Activated CD4-positive, alpha-beta T cell treated with anti-CD3 and anti-CD28 coated beads for 24 hours (primary cell): ENCODE data around the gene RNF175.

Source experiments
- DNase-seq, 2 donors: peaks; one replicate each; pipeline ENCODE4 v3.0.0-alpha.2; 2020; ENCODE audit warnings: low read depth in 2 of 2

Gene RNF175

DNA sequence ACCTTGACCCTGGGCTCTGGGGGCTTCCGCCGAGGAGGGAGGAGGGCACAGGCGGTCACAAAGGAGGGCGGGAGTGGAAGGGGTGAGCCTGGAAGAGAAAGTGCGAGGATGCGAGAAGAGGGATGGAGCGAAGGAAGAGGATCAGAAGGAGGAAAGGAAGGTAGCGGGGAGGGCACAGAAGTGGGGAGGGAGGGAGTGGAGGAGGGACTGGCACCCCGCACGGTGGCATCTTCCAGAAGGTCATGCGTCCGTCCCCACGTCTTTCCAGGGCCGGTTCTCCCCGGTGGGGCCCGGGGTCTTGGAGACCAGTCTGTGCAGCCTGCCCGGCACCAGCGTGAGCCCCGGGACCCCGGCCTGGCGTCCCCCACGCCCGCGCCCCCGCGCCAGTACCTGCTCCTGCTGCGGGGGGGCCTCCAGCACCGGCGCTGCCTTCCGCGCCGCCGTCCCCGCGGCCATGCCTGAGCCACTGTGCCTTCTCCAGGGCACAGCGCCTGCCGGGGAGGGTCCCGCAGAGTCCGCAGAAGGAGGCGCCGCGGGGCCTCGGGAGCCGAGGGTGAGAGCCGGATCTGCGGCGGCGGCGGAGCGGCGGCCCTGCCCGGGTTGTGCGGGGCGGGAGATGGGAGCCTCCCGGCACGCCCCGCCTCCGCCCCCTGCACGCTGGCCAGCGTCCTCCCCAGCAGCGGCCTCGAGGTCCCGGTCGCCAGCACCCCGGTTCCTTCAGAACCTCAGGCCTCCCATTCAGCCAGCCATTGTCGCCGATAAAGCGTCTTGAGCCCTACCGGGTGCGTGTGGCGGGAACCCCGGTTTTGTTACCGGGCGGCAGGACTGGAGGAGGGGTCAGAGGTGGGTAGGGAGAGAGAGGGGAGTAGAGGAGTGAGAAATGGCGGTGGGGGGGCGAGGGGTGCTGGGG is at the start of gene RNF175:
TSS of gene RNF175 (minus strand) at position 618 of the 910 bp plus-strand sequence. CDS start at position 456, 162 bp downstream.
- DNase-seq, result no peak

- DNase-seq, result no peak
These were observed 49.5 kb upstream of the RNF175 start for GRCh38 chr4:153809307-153809706.

DNA sequence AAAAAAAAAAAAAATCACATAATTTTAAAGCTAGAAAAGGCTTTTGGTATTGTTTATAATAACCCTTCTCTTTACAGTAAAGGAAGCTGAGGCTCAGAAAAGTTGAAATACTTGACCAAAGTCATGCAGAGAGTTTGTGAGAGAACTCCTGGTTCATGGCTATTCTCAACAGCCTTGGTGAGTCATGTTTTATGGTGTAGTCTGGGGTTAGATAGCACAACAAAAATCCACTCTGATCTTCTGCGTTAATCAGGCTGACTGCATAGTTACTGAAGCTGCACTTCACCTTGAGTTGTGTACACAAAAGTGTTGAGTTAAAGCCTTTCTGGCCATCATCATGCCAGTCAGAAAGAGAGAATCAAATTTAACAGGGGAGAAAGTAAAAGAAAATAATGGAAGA is 48.4 kb upstream of the RNF175 start:
- no peak for DNase-seq

GRCh38 chr4:153806073-153806472 is 46.2 kb upstream of the RNF175 start:
- DNase-seq, result no peak

DNA sequence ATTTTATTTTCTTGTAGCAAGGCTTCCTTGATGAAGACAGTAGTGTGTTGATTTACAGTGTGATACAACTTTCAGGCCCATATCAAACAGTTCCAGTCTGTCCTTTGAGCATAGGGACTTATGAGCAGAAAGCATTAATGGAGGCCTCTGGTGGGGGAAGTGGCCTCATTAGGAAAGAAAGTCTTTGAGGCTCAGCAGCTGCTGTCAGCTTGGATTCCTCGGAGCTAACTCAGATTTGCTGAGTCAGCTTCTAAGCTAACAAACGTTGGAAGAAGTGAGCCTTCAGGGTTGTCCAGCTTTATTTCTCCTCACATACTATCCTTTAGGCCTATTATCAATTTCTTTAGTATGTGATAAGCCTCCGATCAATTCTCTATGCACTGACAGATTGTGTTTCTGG is 44.9 kb upstream of the RNF175 start:
- DNase-seq, result no peak

DNA sequence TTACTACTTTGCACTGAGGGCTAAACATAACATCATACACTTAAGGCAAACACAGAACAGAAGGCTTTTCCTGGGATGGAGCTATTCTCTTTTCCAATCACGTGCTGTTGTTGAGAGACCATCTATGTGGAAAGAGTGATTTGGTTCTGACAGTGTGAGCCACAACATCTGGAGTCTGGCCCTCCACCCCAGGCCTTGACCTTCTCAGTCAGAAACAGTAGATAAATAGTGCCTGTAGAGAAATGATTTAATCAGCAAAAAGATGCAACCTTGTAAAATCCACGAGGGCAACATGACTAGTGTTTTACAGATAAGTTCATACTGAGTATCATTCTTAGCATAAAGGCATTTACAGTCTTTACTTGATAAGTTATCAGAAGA is 39.9 kb upstream of the RNF175 start:
- no peak for DNase-seq

DNA sequence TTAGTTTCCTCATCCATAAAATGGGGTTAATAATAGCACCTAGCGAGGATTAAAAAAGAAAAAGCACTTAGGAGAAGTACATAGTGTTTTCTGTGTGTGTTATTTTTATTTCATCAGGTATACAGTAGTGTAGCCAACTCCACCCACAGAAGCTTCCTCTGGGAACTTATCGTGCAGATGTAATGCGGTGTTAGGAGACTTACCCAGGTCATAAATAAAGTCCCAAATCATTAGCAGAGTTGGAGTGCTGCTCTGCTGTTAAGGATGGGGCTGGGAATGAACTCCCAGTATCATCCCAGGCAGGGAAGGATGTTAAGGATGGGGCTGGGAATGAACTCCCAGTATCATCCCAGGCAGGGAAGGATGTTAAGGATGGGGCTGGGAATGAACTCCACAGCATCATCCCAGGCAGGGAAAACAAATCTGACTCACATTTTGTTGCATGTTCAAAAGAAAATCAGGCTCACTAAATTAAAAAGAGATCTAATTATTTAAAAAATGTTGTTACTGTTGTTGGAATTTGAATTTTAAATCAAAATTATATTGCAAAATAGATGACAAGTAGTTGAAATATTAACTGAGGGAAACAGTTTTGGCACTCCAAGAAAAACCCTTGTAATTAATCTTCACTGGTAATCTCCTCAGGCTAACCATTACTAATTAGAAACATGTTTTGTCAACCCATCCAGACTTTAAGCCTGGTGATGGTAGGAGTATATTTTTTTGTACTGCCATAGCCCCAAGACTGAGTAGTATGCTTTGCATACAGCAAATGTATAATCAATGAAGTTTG is 39.3 kb upstream of the RNF175 start:
- no peak for DNase-seq

GRCh38 chr4:153798420-153798819 is 38.6 kb upstream of the RNF175 start:
- DNase-seq, result no peak

DNA sequence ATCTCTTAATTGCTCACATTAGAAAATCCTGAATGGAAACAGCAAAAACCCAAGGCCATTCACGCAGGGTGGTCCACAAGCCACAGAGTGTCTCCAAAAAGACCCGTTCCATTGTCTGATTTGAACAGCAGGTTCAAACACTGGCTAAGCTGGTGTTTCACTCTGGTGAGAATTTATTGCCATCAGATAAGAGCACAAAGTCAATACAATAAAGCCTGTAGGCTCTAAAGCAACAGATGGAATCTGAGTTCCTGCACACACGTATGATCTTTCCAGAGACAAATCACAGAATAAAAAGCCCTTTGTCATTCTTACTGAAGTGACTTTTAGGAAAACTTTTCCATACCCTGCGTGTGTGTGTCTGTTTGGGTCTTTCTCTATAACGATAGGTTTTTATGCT is 34.2 kb upstream of the RNF175 start:
- DNase-seq, result no peak

GRCh38 chr4:153792618-153793247 is 32.9 kb upstream of the RNF175 start:
- DNase-seq, result no peak

- DNase-seq, result peak in 1 of 2 donors; percentile 43
These were observed 32.2 kb upstream of the RNF175 start for GRCh38 chr4:153791746-153792617.

DNA sequence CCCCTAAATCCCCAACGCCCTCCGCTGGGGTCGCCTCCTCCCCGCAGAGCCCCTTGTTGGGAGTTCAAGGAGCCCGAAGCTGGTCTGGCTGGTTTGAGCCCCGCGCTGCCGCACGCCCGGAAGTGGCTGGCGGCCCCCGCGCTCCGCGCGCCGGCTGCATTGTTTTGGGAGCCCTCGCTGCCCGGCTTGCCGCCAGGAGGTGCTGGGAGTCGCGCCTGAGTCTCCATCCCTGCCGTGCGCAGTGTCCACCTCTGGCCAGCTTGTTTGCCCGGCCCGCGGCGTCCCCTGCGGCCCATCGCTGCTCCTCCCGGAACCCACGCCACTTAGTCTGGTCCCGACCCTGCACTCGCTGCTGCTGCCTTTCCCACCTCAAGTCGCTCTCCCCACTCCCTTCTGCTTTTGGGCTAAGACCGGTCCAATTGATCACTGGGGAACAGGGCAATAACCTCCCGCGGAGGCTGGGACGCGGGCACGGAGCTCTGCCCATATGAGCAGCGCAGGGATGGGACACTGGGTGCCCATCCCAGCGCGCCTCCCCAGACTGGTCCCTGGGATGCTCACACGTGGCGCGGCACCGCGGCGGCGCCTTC is 31.2 kb upstream of the RNF175 start:
- DNase-seq, result no peak

DNA sequence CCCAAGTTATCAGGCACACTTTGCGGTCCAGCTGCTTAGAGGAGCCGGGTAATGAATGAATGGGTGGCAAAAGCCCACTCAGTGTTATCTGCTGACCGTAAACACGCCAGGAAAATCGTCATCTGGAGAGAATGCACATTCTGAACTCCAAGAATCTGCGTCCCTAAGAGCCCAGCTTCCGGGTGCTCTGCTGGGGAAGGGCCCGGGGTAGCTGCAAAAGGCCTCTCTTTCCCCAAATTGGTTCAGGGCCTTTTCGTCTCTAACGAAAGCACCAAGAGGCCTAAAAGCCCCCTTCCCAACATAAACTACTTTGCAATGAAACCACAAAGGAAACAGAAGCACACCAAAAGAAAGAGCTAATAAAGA is 30.7 kb upstream of the RNF175 start:
- no peak for DNase-seq

- no peak for DNase-seq
These were observed 30.1 kb upstream of the RNF175 start for GRCh38 chr4:153789741-153790499.

DNA sequence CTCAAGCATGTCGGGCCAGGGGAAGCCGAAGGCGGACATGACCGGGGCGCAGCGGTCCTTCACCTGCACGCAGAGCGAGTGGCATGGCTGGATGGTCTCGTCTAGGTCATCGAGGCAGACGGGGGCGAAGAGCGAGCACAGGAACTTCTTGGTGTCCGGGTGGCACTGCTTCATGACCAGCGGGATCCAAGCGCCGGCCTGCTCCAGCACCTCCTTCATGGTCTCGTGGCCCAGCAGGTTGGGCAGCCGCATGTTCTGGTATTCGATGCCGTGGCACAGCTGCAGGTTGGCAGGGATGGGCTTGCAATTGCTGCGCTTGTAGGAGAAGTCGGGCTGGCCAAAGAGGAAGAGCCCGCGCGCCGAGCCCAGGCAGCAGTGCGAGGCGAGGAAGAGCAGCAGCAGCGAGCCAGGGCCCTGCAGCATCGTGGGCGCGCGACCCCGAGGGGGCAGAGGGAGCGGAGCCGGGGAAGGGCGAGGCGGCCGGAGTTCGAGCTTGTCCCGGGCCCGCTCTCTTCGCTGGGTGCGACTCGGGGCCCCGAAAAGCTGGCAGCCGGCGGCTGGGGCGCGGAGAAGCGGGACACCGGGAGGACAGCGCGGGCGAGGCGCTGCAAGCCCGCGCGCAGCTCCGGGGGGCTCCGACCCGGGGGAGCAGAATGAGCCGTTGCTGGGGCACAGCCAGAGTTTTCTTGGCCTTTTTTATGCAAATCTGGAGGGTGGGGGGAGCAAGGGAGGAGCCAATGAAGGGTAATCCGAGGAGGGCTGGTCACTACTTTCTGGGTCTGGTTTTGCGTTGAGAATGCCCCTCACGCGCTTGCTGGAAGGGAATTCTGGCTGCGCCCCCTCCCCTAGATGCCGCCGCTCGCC is 28.8 kb upstream of the RNF175 start, which contains the start of gene SFRP2:
TSS of gene SFRP2 (minus strand) at position 671 of the 864 bp plus-strand sequence. CDS start at position 423, 248 bp downstream.
- DNase-seq, result no peak

- DNase-seq, result no peak
These were observed 28.2 kb upstream of the RNF175 start for GRCh38 chr4:153788051-153788412.

- DNase-seq, result no peak
These were observed 27.8 kb upstream of the RNF175 start for GRCh38 chr4:153787575-153787974.

DNA sequence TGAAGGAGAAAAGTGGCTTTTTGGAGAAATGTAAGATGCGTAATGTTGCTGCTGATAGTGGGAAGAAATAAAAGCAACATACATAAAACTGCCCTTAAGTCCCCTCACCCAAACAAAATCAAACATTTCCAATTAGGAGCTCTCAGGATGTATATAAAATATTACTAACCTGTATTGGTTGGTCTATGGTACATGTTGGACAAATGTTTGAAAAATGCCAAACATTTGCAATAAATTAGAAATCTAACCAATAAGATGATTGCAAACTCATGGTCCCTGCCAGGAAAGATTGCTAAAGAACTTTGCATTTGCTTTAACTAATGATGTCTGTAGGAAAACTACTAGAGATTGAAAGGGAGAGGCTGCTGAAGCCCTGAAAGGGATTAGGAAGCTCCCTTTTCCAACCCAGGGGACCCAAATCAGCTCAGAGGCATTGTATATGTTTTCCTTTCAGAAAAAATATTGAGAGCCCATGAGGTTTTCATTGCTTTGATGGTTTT is 27.3 kb upstream of the RNF175 start:
- no peak for DNase-seq
